Measurements from ENCODE around the gene PRF1.
"Not testable (repeated sequence)": the region's sequence is repeated elsewhere in the genome, so short reads cannot be mapped to it uniquely, and the experiment has no call there.

PRF1 gene

DNA sequence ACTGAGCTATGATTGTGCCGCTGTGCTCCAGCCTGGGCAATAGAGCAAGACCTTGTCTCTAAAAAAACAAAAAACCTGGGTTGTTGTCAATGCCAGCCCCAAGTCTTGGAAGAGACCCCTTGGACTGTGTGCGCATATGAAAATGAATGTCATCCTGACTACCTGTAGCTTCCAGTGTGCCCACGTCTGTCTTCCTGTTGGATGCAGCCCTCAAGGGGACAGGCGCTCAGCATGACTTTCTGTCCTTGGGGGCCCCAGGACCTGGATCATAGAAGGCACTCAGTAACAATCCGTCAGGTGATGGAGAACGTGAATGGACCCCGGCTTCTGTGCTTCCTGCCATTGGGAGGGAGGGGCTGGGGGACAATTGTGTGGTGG, 9.0 kb downstream of the PRF1 start:
- no peak for DNase-seq (ENCODE audit: low read depth)

DNA sequence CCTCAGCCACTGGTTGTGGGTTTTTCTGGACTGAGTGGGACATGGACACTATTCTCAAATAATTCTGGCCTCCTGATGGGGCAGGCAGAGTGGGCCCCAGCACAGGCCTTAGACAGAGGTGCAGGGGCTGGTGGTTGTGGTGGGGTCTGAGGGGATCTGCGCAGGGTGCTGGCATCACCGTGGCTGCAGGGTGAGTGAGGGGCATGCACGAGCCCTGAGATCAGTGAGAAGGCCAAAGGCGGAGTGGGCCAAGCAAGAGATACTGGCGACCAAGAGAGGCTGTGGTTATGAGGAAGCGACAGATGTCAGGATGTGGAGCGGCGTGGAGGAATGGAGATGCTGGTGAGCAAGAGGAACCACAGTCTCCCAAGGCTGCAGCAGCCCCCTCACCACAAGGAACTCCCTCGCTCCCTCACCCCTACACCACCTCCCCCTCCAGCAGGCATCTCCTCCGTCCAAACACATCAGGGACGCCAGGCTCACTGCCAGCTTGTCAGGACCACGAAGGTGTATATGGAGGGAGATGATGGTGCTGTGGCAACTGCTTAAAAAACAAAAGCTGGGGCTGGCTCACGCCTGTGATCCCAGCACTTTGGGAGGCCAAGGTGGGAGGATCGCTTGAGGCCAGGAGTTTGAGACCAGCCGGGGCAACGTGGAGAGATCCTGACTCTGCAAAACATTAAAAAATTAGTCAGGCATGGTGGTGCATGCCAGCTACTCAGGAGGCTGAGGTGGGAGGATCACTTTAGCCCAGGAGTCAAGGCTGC, 9.6 kb downstream of the PRF1 start:
- DNase-seq (ENCODE audit: low read depth): no peak

DNA sequence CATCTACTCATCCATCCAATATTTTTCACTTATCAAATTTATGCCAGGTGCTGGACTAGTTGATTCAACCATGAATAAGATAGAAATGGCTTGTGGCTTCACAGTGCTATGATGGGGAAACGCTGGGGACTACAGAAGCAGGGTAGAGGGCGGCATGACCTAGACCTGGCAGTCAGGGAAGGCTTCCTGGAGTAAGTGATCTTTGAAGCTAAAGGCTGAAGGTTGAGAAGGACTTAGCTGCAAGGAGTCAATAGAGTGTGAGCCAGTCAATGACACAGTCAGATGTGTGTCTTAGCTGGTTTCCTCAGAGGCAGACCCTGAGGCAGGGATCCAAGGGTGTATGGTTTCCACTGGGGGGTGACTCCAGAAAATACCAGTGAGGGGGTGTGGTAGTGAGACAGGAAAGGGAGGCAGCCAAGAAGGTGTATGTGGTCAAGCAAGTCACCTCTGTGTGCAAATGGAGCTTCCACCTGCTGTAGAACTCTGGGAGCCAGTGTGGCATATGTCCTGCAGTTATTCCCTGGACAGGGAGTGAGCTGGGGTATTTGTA, 10.3 kb downstream of the PRF1 start:
- no peak for DNase-seq (ENCODE audit: low read depth)

DNA sequence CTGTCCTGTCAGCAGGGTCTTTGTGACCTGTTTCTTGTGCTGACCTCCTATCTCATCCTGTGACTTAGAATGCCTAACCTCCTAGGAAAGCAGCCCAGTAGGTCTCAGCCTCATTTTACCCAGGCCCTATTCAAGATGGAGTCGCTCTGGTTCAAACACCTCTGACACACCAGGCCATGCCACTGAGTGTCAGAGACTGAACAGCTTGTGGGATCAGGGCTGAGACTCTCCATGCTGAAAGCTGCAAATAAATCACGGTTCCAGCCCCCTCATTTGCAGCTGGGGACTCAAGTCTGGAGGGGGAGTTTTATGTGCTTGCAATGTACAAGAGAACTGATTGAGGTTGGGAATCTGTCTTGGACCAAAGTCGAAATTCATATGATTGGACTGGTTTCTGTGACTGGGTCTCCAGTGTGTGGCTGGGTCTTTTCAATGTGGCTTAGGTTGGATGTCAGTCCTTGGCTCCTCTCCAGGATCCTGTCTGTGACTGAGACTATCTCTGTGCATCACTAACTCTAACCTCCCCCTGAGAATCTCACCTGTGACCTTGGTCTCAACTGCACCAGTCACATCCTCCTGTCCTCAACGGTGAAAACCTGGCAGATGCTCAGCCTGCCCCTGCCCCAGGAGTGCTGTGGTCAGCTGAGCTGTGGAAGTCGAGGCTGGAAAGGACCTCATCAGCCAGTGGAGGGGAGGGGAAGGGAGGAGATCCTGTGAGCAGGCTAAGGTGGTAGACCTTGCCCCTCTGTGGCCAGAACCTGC, 11.7 kb downstream of the PRF1 start:
- DNase-seq (ENCODE audit: low read depth): no peak

DNA sequence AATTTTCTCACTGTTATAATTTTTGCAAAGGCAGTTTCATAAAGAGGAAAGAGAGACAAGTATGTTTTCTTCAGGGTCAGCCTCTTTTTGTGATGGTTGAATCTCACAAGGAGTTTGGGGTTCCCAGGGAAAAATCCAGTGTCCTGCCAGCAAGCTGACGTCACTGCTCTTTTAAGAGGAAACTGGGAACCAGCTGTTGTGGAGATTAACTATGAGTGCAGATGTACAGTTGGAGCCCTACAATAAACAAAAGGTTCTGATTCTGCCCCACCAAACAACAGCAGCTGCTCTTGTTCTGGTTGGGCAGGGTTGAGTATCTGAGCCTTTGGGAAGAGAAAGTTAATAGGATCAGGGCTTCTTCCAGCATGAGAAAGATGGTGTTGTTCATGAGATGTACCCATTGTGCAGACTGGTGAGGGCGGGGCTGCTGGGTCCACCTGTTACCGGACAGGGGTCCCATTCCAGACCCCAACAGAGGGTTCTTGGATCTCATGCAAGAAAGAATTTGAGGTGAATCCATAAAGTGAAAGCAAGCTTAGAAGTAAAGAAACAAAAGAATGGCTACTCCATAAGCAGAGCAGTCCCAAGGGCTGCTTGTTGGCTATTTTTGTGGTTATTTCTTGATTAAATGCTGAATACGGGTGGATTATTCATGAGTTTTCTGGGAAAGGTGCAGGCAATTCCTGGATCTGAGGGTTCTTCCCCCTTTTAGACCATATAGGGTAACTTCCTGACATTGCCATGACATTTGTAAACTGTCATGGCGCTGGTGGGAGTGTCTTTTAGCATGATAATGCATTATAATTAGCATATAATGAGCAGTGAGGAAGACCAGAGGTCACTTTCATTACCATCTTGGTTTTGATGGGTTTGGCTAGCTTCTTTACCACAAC, 12.5 kb downstream of the PRF1 start:
- DNase-seq (ENCODE audit: low read depth): peak; percentile 9

DNA sequence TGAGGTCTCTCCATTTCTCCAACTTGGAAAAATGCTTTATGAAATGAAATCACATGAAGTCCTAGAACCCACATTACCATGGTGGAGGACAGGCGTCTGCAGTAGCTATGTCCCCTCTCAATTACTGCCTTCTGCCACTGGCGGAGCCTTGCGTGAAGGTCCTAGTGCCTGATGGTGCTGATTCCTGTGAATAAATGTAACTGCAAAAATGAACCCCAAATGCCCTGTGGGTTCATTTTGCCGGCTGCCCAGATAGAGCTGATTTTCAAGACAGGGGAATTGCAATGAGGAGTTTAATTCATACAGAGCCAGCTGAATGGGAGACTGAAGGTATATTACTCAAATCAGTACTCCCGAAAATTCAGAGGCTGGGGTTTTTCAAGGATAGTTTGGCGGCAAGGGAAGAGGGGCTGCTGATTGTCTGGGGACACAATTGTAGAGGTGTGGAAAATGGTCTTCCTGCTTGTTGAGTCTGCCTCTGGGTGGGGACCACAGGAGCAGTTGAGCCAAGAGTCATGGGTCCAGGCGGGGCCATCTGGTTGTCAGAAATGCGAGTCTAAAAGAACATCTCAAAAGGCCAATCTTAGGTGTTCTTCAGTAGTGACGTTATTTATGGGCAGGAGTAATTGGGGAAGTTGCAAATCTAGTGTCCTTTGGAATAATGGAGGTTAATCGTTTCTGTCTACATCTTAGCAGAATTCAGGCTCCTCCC, 13.5 kb downstream of the PRF1 start:
- DNase-seq (ENCODE audit: low read depth): no peak

DNA sequence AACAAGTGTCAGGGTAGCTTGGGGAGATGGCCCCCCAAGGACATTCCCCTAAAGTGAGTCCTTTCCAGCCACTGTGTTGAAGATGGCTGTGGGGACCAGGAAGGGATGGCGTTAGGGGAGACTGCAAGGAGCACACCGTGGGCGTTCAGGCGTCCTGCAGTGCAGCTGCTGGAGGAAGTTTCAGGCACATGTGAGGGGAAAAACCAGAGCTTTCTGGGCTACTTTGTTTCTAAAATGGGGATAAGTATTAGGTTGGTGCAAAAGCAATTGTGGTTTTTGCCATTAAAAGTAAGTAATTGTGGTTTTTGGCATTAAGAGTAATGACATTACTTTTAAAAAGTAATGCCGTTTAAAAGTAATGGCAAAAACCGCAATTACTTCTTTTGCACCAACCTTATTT, 14.3 kb downstream of the PRF1 start:
- DNase-seq (ENCODE audit: low read depth): no peak

DNA sequence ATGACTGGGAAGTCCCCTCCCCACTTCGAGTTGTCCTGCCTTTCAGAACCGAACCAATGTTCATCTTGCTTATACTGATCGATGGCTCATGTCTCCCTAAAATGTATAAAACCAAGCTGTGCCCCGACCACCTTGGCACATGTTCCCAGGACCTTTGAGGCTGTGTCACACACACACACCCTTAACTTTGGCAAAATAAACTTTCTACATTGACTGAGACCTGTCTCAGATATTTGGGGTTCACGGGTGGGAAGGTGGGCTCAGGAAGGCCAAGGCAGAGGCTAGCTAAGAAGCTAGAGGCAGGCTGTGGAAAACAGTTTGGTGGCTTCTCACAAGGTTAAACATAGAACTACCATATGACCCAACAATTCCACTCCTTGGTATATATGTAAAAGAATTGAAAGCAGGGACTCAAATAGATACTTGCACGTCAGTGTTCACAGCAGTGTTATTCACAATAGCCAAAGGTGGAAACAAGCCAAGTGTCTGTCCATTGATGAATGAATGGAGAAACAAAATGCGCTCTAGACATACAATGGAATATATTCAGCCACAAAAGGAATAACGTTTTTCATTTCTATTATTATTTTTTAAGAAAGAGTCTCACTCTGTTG, 15.4 kb downstream of the PRF1 start:
- DNase-seq (ENCODE audit: low read depth): no peak

DNA sequence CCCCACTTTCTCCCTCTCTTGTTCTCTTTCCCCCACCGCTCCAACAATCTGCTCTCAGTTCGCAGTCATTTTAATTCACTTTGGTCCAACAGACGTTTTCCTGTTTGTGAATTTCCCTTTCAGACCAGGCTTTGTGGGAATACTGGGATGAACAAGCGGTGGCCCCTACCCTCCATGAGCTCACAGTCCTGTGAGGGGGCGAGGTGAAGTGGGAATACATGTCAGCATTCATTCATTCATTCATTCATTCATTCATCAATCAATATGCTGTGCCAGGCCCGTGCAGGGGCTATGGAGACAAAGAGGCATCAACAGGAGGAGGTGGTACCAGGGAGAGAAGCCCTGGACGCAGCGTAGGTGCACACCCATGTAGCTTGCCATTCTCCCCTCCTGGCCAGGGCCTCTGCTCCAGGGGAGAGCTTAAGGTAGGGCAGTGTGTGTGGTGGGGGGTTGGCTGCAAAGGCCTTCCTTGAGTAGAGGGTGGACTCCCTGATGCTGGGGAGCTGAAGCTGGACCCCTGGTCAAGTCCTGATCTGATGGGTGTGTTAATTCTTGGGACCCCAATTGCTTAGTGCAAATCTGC, 16.1 kb downstream of the PRF1 start:
- DNase-seq (ENCODE audit: low read depth): no peak

DNA sequence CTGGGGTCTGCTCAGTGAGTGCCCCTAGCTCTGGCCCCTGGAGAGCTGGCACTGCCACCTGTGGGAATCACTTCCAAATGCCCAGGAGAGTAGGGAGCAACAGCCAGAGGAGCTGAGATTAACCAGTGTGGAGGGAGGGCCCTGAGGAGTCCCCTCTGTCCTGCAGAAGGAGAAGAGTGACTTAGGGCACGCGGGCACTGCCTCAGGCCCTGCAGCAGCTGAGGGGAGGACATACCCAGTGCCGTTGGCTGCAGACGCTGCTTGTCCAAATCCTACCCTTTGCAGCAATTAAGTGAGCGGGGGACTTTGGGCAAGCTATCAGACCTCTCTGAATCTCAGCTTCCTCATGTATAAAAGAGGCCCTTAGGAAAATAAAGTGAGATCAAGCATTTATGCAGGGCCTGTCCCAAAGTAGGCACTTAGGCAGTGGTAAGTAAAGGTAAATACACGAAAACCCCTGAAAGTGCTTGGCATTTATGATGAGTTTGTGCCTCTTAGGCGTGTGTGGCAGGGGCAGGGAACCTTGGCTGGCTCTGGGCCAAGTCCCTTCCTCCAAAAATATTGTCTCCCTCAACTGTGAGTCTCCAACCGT, 16.9 kb downstream of the PRF1 start:
- no peak for DNase-seq (ENCODE audit: low read depth)

DNA sequence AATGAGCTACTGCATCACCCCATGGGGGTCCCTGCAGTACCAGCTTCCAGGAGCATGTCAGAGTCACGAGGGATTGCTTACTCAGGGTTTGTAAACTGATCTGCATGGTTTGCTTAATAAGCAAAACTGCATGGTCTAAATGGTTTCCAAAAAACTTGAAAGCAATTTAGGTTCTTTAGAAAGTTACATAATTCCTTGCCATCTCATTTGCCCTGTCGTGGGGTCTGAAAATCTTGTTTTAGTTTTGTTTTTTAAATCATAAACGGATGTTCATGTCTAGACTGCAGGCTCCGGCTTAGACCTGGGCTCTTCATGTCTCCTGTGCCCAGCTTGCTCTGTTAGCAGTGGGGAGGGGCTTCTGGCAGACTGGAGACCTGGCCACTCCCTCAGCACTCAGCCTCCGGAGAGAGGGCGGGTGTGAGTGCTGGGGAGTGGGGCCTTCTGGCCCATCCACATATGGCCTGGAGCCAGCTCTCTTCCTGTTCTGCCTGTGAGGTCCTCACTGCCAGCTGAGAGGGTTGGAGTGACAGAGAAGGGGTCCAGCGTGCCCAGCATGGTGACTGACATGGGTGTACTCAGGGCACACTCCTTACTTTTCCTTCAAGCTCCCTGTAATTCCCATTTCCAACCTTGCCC, 17.5 kb downstream of the PRF1 start:
- no peak for DNase-seq (ENCODE audit: low read depth)

DNA sequence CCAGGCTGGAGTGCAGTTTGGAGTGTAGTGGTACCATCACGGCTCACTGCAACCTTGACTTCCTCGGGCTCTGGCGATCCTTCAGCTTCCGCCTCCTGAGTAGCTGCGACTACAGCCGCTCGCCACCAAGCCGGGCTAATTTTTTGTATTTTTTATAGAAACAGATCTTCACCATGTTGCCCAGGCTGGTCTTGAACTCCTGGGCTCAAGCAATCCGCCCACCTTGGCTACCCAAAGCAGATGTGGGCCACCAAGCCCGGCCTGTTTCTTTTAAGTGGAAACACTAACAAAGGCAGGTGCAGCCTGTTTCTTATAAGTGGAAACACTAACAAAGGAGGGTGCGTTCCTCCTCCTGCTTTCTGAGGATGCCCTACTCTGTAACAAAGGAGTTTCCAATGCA, 18.2 kb downstream of the PRF1 start:
- no peak for DNase-seq (ENCODE audit: low read depth)

DNA sequence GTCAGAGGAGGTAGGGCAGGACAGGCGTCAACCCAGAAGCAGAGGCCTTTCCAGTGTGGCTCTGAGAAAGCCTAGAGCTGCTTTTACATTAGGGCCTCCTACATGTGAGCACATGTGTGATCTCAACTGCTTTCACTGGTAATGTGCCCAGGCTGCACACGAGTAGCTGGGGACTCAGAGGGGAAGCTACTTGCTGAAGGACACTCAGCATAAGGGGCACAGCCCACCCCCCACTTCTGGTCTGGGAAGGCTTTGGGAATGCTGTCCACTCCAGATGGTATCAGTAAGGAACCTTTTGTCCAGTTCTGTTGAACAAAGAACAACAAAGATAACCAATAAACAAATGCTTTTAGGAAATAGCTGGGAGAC, 18.9 kb downstream of the PRF1 start:
- DNase-seq (ENCODE audit: low read depth): no peak

DNA sequence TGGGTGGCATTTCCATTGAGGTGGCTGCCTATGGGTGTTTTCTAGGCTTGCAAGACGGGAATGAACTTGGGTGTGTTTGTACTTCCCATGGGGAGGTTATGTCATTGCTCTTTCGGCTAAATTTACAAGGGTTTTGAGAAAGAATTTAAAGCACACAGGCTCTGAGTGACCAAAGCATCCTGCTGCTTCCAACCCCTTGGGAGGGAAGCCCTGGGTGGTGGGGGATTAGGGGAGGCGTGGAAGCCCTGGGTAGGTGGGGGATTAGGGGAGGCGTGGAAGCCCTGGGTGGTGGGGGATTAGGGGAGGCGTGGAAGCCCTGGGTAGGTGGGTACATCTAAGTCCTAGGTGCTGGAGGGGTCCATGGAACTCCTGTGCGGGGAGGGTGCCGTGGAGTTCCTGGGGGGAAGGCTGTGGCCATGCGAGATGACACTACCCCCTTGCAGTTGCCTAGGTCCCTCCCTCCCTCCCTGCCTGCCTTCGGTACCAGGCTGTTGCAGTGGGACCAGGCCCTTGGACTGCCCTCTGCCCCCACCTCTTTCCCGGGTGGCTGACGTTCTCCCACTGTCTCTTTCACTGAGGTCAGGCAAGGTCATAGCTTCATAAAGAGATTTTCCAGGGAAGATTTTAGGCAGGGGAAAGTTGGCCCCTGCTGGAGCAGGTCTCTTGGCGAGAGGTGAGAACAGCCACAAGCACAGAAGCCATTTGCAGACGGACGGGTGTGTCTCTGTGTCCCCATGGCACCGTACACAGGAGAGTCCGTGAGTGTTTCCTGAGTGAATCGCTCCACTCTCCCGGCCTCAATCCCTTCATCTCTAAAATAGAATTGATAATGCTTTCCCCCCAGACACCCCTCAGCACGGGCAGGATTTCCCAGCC, 19.5 kb downstream of the PRF1 start:
- no peak for DNase-seq (ENCODE audit: low read depth)

DNA sequence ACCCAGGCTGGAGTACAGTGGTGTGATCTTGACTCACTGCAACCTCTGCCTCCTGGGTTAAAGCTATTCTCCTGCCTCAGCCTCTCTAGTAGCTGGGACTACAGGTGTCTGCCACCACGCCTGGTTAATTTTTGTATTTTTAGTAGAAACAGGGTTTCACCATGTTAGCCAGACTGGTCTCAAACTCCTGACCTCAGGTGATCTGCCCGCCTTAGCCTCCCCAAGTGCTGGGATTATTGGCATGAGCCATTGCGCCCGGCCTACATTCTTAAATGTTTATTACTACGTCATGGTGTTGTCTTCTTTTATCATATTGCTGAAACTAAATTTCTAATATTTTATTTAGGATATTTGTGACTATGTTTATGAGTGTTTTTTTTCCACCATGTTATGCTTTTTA, 21.4 kb downstream of the PRF1 start:
- DNase-seq (ENCODE audit: low read depth): not testable (repeated sequence)

DNA sequence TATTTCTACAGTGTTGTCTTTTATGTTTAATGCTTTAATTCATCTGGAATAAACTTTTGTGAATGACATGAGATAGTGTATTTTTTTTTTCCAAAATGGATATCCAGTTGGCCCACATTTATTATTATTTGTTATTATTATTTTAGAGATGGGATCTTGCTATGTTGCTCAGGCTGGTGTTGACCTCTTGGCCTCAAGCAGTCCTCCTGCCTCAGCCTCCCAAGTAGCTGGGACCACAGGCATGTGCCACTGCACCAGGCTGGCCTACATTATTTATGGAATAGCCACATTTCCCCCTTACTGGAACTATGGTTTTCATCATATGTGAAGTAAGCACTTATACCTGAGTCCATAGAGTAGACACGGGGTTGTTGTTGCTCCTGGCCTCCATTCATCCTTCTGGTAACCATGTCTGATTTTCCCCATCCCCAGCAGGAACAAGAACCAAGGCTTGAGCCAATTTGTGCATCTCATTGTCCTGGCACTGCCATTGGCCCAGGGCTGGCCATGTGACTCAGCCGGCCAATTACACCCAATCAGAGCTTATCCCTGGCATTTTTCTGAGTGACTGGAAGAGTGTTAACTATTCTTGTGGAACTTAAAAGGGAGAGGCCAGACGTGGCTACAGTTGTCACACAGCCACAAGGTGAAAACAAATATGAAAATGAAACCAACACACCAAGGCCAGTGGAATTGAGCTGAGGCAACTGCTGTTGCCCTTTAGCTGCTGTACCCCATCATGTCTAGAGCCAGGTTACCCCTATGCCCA, 23.1 kb downstream of the PRF1 start:
- no peak for DNase-seq (ENCODE audit: low read depth)

DNA sequence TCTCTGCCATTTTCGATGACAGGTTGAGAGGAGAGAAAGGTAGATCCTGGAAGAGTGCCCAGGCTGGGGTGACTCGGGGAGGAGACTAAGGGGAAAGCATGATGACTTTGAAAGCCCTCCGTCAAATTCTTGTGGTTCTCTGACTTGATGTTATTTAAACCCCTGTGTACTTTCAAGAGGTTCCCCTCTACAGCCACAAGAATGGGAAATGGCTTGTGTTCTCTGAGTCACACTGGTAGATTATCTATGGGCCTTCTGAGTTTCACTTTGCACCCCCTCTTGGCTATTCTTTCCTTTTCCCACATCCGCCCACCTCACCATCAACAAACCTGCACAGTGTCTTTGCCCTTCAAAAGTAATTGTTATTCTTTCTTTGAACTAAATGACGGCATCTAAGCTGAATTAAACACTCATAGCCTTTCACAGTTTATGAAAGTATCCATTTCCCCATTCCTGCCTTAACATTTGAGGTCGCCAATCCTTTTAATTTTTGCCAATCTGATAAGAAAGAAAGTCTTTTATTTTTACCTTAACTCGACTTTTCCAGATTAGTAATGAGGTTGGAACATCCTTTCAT, 24.1 kb downstream of the PRF1 start:
- DNase-seq (ENCODE audit: low read depth): no peak

All from GM04504 (cell line).